ENCODE results near the gene SMAD5. TPM values are rescaled to one million over a fixed set of nuclear protein-coding genes. Genes with fewer than 3 reads are reported as not detected.

SMAD5 gene
- total RNA-seq, 1 donor from 2014 or later = 52.7 TPM

DNA sequence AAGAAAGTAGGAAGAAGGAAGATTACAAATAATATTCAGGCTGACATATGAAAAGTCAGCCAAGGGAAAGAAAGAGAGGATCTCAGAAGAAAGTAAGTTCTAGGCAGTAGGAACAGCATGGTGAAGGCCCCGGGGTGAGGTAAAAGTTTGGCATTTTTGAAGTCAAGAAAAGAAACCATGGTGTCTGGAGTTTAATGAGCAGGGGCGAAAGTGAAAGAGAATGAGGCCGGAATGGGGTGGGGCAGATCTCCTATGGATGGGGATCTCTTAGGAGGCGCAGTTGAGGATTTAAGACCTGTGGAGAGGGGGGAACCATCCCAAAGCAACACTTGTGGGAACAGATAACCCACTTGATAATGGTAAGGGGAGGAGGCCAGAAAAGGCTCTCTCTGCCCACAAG is 42.3 kb upstream of the SMAD5 start:
- no peak for TF ChIP-seq CTCF (IDR thresholded peaks at IDR 0.05)
- Histone ChIP-seq H3K4me3 (no peak overlapping the region), H3K27me3 (no peaks in the 10 kb centered on the region), H3K27ac (no peak overlapping the region), H3K4me1 (peaks cover 21% of the 10 kb centered on the region), H3K9me3 (no peaks in the 10 kb centered on the region), H3K36me3 (no peaks in the 10 kb centered on the region)
- no peak for DNase-seq
- intact Hi-C loops (cut with DNase I) = no loop called here
- ATAC-seq = no peak

- no peaks in the 10 kb centered on the region for H3K27me3 ChIP-seq
- ATAC-seq = no peak
- no peak overlapping the region for H3K4me3 ChIP-seq
- H3K9me3 ChIP-seq = no peaks in the 10 kb centered on the region
- H3K27ac ChIP-seq = no peak overlapping the region
- TF ChIP-seq CTCF (IDR thresholded peaks at IDR 0.05) = no peak
- H3K36me3 ChIP-seq = no peaks in the 10 kb centered on the region
- no peak for DNase-seq
- H3K4me1 ChIP-seq = peaks cover 9% of the 10 kb centered on the region
- intact Hi-C loops (cut with DNase I) = no loop called here
Observed at GRCh38 chr5:136094189-136094912, 38.3 kb upstream of the SMAD5 start.

DNA sequence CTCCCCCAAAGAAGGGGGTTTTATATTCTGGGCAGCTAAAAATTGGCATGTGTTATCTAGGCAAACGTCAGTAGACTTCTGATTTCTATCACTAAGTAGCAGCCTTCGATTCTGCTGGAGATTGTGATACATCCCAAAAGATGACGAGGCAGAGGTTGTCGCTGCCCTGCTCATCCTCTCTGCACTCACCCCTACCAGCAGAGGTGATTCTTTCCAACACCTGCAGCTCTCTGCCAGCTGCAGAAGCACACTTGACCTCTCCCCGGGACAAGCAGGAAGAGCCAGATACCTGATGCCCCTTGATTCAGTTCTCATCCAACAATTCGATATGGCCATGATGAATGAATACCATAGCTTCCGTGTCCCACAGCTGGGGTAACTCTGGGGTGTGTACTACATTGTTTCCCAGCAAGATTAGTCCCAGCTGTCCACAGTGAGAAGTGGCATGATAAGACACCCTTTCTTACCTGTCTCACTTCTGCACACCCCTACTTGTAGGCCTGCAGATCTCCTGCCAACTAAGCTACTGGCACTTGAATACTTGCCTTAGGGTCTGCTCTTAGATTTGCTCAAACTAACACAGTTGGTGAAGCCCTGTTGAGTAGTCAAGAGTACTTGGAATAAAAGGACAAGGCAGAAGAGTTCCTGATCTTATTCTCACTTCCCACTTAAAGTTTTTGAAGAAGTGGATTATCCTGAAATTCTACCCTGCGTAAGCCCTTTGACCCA is 37.6 kb upstream of the SMAD5 start:
- H3K9me3 ChIP-seq = no peaks in the 10 kb centered on the region
- ATAC-seq (no peak), DNase-seq (no peak)
- no peak for TF ChIP-seq CTCF (IDR thresholded peaks at IDR 0.05)
- H3K4me1 ChIP-seq = peaks cover 9% of the 10 kb centered on the region
- no peaks in the 10 kb centered on the region for H3K27me3 ChIP-seq
- H3K36me3 ChIP-seq = no peaks in the 10 kb centered on the region
- H3K4me3 ChIP-seq = no peak overlapping the region
- intact Hi-C loops (cut with DNase I) = no loop called here
- H3K27ac ChIP-seq = no peak overlapping the region

DNA sequence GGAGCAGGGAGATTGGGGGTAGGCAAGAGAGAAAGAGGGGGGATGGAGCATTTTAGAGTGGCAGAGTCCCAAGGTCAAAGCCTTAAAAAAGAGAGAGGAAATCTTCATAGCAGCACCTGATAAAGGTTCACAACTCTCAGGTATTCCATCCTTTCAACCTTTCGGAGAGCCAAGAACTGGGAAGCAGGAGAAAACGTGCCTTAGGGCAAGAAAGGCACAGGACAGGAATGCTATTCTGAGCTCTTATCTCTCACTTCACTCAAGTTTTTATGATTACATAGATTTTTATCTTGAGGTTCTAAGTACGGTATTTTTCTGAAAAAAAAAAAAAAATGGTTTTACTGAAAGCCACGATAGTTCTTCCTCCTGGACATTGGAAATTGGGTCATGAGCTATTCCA is 34.5 kb upstream of the SMAD5 start:
- no peak overlapping the region for H3K27ac ChIP-seq
- no peak for TF ChIP-seq CTCF (IDR thresholded peaks at IDR 0.05)
- H3K27me3 ChIP-seq = no peaks in the 10 kb centered on the region
- no peaks in the 10 kb centered on the region for H3K9me3 ChIP-seq
- peaks cover 9% of the 10 kb centered on the region for H3K4me1 ChIP-seq
- H3K4me3 ChIP-seq = no peak overlapping the region
- DNase-seq (no peak), ATAC-seq (no peak)
- intact Hi-C loops (cut with DNase I) = no loop called here
- H3K36me3 ChIP-seq = no peaks in the 10 kb centered on the region

DNA sequence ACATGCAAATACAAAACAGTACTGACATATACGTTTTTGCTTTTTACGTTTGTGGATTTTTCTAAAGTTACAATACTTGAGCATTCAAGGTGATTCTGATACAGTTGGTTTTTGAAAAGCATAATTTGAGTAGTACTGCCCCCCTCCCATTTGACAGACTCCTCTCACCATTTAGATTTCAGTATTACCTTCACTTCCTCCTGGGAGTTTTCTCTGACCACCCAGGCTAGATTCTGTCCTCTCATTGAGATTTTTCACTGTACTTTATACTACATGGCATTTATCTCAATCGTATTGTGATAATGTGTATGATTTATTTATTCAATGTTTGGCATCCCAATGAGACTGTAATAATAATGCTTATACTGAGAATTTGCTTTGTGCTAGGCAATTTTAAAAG is 32.8 kb upstream of the SMAD5 start:
- no peak overlapping the region for H3K27ac ChIP-seq
- no peak for TF ChIP-seq CTCF (IDR thresholded peaks at IDR 0.05)
- no peaks in the 10 kb centered on the region for H3K9me3 ChIP-seq
- no peaks in the 10 kb centered on the region for H3K27me3 ChIP-seq
- H3K4me3 ChIP-seq = no peak overlapping the region
- H3K4me1 ChIP-seq = peaks cover 10% of the 10 kb centered on the region
- no peaks in the 10 kb centered on the region for H3K36me3 ChIP-seq
- intact Hi-C loops (cut with DNase I) = no loop called here
- no peak for ATAC-seq
- DNase-seq = no peak

Measured in upper lobe of right lung (tissue), 1 donor.